NCI-H1417 (cell line): ENCODE measurements around the gene ITPRIPL1.

Source experiments
- DNase-seq, 3 experiments: peaks; one replicate each; lab custom pipeline; 2025; lab: John Stamatoyannopoulos, UW

ITPRIPL1 gene

DNA sequence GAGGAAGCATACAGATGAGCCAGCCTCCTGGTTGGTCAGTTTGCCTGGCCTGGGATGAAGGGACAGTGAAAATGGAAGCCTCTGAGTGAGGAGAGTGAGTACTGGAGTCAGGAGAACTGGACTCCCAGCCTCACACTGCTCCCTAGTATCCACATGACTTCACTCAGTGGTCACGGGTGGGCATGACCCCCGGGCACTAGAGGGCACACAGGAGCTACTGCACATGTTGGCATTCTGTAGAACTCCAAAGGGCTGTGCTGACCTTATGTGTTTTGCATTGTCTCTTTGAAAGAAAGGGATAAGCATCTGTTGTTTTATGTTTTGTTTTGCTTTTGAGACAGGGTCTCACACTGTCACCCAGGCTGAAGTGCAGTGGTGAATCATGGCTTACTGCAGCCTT, 34.2 kb downstream of the ITPRIPL1 start:
- peak in 2 of 3 experiments; percentile 8 to 61 for DNase-seq

DNA sequence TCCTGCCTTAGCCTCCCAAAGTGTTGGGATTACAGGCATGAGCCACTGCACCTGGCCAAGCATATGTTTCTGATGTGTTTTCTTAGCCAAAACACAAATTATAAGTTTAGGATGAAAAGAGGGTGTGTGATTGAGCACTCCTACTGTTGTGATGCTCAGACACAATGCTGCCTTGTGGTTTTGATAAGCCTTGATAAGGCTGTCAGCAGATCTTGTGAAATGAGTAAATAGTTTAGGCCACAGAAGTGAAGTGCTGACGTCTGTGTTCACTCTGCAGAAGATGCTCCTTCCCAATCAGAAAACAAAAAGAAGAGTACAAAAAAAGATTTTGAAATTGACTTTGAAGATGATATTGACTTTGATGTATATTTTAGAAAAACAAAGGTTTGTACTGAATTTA, 34.7 kb downstream of the ITPRIPL1 start:
- no peak for DNase-seq

- no peak for DNase-seq
Observed at GRCh38 chr2:96361751-96362150, 36.6 kb downstream of the ITPRIPL1 start.

- DNase-seq = no peak
Observed at GRCh38 chr2:96369186-96369585, 44.1 kb downstream of the ITPRIPL1 start.

DNA sequence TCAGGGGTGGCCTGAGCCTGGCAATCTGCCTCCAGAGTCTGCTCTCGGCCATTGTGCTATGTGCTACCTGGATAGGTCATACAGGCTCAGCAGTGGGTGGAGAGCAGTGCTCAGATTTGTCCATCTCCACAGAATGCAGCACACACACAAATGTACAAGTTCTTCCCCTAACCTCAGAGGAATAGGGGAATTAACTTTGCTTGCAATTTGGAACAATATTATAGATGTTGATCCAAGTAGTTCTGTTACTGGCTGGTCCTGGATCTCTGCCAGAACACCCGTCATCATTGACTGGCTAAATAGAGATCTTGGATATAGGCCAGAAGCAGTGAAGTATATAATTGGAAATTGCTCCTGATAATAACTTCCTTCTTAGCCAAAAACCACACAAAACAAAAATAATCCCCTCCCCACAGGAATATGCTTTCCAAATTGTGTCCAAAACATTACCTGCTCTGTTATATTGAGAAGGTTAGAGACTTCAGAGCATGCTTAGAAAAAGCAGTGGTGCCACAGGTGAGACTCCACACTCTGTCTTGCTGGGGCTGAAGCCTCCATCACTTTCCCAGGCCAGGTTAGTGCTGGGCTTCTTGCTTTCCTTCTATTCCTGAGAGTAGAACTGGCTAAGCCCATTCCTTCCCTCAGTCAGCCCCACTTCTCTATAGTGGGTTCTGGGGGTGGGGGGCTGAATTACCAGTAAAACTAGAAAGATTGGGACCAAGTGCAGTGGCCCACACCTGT, 49.3 kb downstream of the ITPRIPL1 start:
- peak in 2 of 3 experiments; percentile 72 to 93 for DNase-seq
